ENCODE measurements around the gene FXR2. TPM values are rescaled to one million over a fixed set of nuclear protein-coding genes. Genes with fewer than 3 reads are reported as not detected.

FXR2 gene
- polyA plus RNA-seq, 3 donors: 48.9 to 54.0 (median 52.3) TPM

DNA sequence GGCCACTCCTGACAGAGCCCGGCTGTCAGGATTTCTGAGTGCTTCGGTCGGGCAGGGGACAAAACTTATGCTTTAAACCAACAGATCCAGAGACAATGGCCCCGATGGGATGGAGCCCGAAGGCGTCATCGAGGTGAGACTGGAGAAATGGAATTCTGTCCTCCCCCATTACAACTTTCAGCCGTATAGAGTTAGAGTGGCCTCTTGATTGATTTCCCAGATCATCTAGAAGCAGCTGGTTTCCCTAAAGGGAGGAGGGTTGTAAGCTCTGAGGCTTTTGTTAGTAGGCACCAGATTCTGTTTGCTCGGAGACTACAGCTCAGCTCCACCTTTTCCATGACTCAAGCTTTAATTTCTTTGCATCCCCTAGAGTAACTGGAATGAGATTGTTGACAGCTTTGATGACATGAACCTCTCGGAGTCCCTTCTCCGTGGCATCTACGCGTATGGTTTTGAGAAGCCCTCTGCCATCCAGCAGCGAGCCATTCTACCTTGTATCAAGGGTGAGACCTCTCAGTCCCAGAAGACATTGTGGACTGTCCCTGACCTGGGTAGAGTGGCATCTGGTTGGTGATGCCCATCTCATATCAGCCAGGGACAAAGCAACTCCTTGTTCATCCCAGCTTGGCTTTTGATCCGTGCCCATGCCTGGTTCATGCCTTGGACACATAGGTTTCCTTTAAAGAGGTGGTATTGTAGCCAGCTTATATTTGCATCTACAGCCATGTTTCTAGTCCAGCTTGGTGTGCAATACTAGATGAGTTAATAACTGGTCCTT is 40.3 kb downstream of the FXR2 start:
- DNase-seq: no peak

DNA sequence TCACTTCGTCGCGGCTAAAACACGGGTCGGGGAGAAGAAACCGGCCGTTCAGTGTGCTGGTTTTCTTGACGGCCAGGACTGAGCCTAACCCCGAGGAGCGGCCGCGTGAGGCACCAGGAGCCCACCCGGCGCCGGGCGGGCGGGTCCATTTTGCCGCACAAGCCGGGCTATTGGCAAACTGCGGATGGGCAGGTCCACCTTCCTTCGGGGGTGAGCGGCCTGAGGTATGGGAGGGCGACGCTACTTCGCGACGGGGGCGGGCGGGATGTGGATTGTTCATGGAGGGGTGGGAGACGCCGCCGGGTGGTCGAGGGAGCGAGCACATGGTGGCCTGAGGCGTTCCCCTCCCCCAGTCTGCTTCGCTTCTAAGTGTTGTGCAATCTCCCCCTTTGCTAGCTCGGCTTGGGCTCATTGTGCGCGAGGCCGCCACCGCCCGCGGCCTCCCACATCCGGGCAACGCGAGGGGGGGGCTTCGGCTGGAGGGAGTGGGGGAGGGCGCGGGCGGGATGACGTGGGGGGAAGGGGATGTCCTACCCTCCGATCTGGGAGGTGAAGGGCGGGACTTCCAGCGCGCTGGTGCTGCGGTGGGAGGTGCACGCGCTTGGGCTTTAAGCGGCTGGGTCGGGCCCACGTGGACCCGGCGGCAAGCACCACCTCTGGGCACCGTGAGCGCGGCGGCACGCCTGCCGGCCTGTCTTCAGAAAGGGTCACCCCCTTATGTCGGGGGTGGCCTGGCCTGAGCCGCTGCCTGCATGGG is 41.2 kb downstream of the FXR2 start:
- DNase-seq: peak; percentile 92

DNA sequence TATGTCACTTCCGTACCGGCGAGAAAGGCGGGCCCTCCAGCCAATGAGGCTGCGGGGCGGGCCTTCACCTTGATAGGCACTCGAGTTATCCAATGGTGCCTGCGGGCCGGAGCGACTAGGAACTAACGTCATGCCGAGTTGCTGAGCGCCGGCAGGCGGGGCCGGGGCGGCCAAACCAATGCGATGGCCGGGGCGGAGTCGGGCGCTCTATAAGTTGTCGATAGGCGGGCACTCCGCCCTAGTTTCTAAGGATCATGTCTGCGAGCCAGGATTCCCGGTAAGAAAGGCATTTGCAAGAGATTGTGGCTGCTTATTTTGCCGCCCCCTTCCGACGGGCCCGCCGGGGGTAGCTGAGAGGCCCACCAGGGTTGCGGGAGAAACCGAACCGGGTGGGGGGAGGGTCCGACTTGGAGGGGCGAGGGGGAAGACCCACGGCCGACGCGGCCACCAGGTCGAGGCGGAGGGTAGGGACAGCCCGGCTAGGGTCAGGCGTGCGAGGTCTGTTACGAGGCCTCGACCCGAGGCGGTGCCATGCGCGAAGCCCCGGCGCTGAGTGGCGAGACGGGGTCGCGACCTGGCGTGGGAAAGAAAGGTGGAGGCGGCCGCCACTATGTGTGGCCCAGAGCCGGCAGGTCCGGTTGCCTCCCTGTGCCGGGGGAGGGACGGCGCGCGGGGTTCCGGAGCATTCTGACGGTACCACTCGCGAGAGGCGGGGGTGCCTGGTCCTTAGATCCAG is 41.9 kb downstream of the FXR2 start:
- peak; percentile 98 for DNase-seq

DNA sequence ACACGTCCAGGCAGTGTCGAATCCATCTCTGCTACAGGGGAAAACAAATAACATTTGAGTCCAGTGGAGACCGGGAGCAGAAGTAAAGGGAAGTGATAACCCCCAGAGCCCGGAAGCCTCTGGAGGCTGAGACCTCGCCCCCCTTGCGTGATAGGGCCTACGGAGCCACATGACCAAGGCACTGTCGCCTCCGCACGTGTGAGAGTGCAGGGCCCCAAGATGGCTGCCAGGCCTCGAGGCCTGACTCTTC is 42.4 kb downstream of the FXR2 start:
- no peak for DNase-seq

DNA sequence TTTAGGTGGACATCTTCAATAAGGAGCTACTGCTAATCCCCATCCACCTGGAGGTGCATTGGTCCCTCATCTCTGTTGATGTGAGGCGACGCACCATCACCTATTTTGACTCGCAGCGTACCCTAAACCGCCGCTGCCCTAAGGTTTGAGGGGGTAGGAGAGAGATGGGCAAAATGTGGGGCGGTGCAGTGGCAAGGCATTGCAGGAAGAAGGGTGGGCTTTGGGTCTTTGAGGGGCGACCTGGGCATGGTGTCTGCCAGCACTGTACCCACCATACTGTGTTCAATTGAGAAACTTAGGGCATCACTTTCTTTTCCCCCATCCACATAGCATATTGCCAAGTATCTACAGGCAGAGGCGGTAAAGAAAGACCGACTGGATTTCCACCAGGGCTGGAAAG is 44.3 kb downstream of the FXR2 start:
- DNase-seq: no peak

DNA sequence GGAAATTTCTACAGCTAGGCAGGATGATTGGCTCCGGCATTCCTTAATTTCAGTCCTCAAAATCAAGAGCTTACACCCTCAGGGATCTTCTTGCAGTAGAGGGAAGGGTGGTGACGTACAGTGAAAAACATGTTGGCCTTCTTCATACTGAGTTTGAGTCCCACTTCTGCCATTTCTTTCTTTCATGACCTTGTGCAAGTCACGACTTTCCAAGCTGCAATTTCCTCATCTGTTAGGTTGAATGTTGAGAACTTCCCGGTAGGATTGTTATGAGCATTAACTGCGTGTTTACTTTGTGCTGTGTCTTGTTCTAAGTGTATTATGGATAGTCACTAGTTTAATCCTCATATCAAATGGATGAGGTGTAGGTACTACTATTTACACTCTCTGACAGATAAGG is 45.1 kb downstream of the FXR2 start:
- no peak for DNase-seq

DNA sequence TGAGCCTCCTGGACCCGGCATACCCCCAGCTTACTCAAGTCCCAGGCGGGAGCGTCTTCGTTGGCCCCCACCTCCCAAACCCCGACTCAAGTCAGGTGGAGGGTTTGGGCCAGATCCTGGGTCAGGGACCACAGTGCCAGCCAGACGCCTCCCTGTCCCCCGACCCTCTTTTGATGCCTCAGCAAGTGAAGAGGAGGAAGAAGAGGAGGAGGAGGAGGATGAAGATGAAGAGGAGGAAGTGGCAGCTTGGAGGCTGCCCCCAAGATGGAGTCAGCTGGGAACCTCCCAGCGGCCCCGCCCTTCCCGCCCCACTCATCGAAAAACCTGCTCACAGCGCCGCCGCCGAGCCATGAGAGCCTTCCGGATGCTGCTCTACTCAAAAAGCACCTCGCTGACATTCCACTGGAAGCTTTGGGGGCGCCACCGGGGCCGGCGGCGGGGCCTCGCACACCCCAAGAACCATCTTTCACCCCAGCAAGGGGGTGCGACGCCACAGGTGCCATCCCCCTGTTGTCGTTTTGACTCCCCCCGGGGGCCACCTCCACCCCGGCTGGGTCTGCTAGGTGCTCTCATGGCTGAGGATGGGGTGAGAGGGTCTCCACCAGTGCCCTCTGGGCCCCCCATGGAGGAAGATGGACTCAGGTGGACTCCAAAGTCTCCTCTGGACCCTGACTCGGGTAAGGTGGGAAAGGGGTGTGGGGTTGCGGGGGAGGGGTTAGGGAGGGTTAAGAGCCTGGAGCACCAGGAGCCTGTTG is 51.4 kb downstream of the FXR2 start:
- DNase-seq: no peak

DNA sequence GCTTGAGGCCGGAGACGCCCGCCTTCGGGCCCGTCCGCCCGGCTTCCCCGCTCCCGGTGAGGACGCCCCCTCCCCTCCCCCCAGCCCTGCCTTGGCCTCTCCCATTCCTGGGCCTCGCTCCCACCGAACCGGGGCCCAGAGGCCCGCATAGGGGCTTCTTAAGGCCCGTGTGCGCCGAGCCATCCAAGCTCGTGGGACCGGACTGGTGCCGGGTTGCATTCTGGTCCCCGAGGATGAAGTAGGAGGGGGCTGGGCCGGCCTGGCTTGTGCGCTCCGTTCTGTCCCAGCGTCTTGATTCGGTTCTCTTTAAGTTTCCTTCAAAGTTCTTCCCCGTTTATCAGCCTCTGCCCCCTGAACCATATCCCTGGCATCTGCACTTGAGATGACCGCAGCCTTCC is 52.5 kb downstream of the FXR2 start:
- no peak for DNase-seq

DNA sequence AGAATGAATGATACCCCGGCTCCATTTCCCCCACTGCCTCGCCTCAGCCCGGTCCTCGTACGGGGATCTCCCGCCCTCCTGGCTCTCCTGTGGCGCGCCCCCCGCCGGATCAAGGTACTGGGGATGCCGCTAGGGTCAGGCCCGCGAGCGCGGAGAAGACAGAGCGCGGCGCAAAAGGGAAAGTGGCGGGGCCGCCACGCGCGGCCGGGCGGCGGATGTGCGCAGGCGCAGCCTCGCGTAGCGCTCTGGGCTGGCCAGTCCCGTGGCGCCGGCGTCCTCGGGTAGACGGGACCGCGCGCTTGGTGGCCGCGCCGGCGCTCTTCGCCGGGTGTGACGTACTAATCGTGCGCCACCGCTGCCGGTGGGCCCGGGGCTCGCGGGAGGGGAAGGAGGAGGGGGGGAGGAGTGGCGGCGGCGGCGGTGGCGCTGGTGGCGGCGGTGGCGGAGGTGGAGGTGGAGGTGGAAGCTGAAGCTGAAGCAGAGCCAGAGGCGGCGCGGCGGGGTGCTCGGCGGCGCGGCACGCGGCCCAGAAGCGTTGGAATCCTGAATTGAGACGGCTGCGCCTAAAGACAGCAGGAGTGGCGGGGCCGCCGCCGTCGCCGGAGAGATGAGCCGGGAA is 53.0 kb downstream of the FXR2 start, which contains the start of gene SENP3:
SENP3 (plus strand) TSS at position 331 of the 619 bp plus-strand sequence. CDS start 1,158 bp downstream, outside the sequence.
- peak; percentile 90 for DNase-seq

DNA sequence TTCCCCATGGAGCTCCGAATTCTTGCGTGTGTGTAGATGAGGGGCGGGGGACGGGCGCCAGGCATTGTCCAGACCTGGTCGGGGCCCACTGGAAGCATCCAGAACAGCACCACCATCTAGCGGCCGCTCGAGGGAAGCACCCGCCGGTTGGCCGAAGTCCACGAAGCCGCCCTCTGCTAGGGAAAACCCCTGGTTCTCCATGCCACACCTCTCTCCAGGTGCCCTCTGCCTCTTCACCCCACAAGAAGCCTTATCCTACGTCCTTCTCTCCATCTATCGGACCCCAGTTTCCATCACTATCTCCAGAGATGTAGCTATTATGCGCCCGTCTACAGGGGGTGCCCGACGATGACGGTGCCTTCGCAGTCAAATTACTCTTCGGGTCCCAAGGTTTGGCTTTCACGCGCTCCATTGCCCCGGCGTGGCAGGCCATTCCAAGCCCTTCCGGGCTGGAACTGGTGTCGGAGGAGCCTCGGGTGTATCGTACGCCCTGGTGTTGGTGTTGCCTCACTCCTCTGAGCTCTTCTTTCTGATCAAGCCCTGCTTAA is 53.6 kb downstream of the FXR2 start:
- peak; percentile 87 for DNase-seq

DNA sequence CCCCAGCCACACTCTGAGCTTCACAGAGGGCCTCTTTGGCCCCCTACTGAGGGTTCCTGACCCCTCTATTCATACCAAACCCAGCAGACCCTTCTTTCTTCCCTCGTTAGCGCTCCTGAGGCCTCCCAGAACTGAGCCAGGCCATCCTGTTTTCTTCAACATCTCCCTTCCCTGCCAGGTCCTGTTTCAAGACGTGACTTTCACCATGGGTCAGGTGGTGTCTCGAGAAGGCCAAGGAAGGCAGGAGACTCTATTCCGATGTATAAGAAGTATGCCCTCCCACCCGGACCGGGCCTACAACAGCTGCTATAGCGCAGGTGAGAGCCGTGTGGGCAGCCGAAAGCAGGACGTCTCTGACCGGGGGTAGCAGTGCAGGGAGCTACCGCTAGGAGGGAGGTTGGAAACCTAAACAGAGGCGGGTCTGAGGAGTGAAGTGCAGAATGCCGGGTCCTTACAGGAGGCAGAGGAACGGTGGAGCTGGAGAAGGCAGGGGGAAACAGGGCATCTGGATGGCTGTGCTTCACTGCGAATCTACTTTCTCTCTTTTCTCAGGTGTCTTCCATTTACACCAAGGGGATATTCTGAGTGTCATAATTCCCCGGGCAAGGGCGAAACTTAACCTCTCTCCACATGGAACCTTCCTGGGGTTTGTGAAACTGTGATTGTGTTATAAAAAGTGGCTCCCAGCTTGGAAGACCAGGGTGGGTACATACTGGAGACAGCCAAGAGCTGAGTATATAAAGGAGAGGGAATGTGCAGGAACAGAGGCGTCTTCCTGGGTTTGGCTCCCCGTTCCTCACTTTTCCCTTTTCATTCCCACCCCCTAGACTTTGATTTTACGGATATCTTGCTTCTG is 54.3 kb downstream of the FXR2 start:
- DNase-seq: peak; percentile 74

DNA sequence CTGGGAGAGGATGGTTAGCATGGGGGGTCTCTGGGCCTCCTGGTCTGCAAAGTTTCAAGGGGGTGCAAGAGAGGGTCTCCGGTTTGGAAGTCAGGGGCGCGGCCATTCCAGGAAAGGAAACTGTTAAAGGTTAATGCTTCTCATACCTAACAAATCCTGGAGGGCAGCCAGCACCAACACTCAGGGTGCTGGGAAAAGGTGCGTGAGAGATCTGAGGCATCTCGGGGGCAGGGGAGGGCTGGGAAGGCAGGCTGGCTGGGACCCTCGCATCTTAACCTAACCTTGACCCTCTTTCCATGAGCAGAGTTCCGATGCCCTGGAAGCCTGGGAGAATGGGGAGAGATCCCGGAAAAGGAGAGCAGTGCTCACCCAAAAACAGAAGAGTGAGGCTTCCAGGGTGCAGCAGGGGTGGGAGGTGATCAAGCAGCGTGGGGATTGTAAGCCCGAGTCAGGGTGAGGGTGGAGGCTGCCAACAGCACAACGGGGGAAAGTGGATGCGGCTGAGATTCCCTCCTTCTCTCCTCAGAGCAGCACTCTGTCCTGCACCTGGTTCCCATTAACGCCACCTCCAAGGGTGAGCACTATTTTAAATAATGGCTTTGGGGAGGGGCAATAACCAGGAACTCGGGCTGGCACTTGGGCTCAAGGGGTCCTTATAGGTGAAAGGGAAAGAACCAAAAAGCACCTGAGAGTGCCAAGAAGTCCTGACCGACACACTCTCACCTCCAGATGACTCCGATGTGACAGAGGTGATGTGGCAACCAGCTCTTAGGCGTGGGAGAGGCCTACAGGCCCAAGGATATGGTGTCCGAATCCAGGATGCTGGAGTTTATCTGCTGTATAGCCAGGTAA is 55.2 kb downstream of the FXR2 start:
- no peak for DNase-seq

DNA sequence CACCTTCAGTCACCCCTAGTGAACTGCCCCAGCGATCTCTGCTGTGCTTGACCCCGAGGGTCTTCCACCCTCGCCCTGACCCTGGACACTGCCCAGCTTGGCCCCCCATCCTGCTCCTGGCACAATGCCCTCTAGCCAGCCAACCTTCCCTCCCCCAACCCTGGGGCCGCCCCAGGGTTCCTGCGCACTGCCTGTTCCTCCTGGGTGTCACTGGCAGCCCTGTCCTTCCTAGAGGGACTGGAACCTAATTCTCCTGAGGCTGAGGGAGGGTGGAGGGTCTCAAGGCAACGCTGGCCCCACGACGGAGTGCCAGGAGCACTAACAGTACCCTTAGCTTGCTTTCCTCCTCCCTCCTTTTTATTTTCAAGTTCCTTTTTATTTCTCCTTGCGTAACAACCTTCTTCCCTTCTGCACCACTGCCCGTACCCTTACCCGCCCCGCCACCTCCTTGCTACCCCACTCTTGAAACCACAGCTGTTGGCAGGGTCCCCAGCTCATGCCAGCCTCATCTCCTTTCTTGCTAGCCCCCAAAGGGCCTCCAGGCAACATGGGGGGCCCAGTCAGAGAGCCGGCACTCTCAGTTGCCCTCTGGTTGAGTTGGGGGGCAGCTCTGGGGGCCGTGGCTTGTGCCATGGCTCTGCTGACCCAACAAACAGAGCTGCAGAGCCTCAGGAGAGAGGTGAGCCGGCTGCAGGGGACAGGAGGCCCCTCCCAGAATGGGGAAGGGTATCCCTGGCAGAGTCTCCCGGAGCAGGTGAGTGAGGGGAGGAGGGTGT is 56.0 kb downstream of the FXR2 start, which contains the start of gene TNFSF13:
TNFSF13 (plus strand) TSS at position 207 of the 776 bp plus-strand sequence; CDS start at position 497, 290 bp downstream.
- no peak for DNase-seq

DNA sequence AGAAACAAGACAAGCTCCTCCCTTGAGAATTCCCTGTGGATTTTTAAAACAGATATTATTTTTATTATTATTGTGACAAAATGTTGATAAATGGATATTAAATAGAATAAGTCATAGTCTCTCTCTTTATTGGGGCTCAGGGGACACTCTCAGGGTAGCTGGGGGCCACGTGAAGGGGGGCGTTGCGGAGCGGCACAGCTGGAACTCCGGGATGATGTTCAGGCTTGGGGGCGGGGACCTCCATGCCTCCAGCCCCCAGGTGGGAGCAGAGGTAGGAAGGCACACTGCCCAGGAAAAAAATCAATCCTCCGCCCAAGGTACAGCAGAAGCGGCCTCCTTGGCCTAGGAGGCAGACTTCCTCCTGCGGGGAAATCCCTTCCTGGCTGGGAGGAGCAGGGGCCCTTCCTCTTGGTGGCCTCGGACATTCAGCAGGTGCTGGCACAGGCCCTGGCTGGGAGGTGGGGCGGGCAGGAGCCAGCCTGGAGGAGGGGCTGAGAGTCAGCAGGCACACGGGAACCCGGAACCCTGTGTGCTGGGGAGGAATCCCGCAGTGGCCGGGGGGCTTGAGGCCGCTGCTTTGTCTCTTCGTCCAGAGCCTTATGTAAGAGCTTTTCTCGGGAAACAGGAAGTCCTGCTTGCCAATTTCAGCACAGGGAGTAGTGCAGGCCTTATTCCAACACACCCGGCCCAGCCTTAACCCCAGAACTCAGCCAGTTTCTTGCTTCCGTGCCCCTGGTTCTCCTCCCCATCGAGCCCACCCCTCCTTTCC is 56.7 kb downstream of the FXR2 start:
- DNase-seq: peak; percentile 76

DNA sequence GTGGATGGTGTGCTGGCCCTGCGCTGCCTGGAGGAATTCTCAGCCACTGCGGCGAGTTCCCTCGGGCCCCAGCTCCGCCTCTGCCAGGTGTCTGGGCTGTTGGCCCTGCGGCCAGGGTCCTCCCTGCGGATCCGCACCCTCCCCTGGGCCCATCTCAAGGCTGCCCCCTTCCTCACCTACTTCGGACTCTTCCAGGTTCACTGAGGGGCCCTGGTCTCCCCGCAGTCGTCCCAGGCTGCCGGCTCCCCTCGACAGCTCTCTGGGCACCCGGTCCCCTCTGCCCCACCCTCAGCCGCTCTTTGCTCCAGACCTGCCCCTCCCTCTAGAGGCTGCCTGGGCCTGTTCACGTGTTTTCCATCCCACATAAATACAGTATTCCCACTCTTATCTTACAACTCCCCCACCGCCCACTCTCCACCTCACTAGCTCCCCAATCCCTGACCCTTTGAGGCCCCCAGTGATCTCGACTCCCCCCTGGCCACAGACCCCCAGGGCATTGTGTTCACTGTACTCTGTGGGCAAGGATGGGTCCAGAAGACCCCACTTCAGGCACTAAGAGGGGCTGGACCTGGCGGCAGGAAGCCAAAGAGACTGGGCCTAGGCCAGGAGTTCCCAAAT is 57.4 kb downstream of the FXR2 start:
- DNase-seq: no peak

DNA sequence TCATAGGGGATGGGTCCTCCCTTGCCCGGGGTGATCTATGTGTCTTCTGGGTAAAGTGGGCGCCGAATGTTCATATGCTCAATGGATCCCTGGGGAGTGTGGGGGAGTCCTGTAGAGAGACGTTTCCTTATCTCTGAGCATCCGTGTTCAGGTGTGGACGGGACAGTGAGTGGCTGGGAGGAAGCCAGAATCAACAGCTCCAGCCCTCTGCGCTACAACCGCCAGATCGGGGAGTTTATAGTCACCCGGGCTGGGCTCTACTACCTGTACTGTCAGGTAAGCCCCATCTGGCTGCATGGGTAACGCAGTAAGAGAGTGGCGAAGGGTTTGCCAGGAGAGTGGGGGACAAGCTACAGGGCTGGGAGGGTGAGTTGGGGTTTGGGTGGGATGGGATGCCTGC is 58.1 kb downstream of the FXR2 start:
- no peak for DNase-seq

DNA sequence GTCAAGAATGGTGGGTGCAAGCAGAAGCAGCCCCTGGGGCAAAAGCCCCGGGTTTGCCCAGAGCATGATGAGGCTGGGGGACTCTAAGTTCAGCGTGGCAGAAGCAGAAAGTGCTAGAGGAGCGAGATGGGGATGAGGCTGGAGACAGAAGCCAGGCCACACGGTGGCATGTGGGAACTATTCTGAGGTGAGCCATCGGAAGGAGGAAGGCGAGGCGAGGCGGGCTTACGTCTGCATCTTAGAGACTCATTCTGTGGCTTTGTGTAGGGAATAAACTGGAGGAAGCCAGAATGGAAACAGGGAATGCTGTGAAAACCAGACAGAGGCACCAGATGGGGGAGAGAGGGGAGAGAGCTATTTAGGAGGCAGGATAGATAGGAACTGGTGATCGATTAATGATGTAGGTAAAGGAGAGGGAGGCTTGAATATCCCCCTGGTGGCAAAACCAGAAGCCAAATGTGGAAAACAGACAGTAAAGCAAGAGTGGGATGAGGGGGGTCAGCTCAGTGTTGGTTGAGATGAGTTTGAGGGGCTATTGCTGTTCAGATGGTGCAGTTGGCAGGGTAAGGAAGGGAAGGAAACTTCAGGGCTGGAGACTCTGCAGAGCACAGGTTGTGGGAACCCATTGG is 59.3 kb downstream of the FXR2 start:
- DNase-seq: no peak
